COLO668 (cell line): ENCODE data around the gene USP44.
"Not testable (repeated sequence)": the region's sequence is repeated elsewhere in the genome, so short reads cannot be mapped to it uniquely, and the experiment has no call there.

Source experiments
- DNase-seq: peaks from one replicate; lab custom pipeline; 2025; ENCODE audit not compliant: unreplicated experiment; lab: John Stamatoyannopoulos, UW

USP44 gene

DNA sequence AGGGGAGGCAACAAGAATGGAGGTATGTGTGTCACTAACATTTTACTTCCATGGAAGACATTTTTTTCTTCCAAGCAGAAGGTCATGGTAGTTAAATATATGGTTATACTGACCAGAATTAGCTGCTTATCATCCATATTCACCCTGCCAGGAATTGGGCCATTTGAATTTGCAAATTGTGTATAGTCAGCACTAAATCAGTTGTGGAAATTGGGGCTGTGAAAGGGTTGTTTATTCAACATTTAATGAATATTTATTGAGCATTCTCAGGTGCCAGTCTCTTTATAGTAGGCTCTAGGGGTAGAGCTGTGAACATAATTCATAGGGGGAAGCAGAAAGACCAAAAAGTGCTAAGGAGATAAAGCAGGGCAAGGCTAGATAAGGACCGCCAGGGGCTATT, 39.3 kb downstream of the USP44 start:
- no peak for DNase-seq

DNA sequence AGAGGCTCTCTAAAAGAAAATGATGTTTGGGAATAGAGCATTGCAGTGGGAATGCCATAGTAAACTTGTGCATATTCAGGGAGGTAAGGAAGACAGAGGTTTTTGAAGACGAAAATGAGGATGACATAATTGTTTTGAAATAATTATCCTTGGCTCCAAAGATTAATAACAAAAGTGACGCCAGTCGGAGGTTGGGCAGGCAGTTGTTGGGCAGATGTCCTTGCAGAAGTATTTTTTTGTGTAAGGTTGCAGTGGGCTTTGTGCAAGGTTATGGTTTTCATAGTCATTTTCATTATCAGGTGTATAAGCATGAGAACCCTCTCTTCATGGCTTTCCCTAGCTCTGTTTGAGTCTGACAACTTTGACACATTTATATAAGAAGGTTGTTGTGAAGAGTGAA, 42.0 kb downstream of the USP44 start:
- DNase-seq, result no peak

DNA sequence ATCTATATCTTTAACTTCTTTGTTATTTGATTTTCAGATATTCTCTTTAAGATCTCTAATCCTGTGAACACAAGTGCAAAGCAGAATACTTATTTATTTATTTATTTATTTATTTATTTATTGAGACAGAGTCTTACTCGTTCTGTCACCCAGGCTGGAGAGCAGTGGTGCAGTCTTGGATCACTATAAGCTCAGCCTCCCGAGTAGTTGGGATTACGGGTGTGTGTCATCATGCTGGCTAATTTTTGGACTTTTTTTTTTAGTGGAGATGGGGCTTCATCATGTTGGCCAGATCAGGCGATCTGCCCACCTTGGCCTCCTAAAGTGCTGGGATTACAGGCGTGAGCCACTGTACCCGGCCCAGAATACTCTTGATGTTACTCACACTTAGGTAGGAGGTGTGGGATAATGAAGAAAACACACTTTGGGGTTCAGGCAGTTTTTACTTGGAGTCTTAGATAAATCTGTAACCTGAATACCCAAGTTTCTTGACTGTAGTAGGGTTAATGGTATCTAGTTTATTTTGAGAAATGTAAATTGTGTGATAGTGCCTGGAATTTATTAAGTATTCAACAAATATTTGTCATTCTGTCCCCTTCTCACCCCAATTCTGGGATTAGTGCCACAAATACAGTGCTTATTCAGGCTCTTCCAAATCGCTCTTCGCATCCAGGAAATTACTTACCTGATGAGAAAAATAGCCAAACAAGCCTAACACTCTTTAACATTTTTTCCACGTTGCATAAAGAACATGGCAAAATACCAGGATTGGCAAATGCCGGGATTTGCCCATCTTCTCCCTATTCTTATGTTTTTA, 44.4 kb downstream of the USP44 start:
- DNase-seq, result no peak

DNA sequence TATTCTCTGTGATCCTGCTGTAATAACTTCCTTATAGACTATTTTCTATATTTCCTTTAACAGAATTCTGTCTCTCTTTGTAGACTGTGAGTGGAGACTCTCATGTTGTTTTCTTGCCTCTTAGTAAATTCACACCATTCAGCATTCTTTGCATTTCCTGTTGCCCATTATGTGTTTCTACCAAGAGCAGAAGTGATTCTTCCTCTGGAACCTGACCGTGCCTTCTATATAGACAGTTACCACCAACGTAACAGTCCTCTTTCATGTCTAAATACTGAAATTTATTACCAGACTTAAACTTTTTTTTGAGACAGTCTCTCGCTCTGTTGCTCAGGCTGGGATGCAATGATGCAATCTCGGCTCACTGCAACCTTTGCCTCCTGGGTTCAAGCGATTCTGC, 46.2 kb downstream of the USP44 start:
- no peak for DNase-seq

DNA sequence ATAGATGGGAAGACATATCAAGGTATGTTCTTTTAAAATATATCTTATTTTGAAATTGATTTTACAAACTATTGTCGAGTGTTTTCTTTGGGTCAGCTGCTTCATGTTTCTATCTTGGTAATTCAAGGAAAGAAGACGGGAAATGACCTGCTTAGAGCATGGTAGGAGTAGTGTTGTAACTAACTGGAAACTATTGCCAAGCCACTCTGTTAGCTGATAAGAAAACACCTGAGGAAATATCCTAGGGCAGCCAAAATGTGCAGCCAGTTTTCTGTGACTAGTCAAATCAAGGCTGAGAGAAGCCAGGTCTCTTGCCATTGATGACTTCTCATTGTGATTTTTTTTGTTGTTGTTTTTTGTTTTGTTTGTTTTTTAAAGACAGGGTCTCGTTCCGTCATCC, 47.1 kb downstream of the USP44 start:
- no peak for DNase-seq

DNA sequence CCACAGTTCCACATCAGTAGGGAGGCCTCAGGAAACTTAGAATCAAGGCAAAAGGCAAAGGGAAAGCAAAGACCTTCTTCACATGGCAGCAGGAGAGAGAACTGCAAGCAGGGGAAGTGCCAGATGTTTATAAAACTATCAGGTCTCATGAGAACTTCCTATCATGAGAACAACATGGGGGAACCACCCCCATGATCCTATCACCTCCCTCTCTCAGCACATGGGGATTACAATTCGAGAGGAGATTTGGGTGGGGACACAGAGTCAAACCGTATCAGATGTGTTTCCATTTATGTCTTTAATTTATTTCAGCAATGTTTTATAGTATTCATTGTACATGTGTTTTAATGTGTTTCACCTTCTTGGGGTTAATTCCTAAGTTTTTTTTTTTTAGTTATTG, 51.5 kb downstream of the USP44 start:
- DNase-seq, result no peak

DNA sequence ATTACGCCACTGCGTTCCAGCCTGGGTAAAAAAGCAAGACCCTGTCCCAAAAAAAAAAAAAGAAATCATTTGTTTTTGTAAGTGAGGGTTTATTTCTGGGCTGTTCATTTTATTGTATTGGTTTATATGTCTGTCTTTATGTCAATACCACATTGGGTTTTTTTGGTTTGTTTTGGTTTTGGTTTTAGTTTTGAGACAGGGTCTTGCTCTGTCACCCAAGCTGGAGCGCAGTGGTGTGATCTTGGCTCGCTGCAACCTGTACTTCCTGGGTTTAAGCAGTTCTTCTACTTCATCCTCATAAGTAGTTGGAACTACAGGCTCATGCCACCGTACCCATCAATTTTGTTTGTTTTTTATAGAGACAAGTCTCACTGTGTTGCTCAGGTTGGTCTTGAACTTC, 52.3 kb downstream of the USP44 start:
- DNase-seq, result no peak

DNA sequence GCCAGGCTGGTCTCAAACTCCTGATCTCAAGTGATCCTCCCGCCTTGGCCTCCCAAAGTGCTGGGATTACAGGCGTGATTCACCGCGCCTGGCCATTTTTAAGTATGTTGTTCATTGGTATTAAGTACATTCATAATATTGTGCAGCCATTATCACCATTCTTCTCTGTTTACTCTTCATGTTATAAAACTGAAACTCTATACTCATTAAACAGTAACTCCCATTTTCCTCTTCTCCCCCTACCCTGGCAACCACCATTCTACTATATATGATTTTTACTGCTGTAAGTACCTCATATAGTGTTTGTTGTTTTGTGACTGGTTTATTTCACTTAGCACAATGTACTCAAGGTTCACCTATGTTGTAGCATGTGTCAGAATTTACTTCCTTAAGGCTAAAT, 54.2 kb downstream of the USP44 start:
- peak; percentile 9 for DNase-seq

DNA sequence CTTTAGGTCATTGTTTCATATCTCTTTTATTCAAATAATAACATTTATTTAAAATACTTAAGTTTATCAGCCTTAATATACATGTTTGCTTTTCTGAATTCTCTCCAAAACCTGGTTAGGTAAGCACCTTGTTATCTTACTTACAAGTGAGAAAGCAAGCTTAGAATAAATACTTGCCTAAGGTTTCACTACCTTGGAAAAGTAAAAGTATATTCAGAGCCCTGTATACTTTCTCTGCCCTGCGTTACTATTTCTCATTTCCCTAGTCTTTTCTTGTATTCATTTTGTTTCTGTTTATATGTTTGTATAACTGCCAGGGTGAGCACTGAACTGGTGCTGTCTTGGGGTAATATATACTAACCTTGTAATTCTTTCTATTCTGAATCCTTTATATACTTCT, 55.8 kb downstream of the USP44 start:
- DNase-seq, result no peak

DNA sequence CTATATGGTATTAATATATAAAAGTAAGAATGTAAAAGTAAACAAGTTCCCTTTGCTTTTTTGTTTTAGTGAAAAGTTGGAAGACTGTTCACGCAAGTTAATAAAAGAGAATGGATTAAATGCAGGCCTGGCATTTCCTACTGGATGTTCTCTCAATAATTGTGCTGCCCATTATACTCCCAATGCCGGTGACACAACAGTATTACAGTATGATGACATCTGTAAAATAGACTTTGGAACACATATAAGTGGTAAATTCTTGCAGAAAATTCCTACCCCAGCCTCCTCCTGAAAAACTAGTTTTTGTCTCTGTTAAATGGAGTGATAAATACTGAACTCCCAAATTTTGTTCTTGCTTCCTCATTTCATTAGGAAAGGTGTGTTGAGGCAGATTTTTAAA, 56.4 kb downstream of the USP44 start:
- no peak for DNase-seq

DNA sequence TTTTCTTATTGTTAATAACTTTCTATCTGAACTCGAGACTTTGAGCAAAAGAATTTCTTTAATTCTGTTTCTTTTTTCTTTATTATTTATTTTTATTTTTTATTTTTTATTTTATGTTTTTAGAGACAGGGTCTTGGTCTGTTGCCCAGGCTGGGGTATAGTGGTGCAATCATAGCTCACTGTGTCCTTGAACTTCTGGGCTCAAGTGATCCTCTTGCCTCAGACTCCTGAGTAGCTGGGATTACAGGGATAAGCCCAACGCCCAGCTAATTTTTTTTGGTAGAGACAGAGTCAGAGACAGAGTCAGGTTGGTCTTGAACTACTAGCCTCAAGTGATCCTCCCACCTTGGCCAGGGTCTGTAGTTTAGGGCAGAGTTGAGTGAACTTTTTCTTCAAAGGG, 58.8 kb downstream of the USP44 start:
- no peak for DNase-seq

DNA sequence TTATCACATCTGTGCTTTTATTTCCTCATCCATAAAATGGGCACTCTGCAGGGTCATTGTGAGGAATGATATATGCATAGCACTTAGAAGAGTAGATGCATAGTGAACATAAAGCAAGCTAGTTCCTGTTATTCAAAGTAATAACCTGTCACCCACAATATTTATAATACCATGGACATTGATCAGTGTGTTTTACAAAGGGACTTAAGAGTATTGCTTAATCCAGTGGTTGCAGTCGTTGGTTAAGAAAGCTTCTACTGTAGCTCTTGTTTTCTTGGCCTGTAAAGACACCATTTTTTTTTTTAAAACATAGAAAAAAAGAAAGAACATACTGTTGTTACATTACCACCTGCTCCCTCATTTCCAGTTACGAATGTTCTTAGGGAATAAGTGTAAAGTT, 64.3 kb downstream of the USP44 start:
- DNase-seq, result no peak

DNA sequence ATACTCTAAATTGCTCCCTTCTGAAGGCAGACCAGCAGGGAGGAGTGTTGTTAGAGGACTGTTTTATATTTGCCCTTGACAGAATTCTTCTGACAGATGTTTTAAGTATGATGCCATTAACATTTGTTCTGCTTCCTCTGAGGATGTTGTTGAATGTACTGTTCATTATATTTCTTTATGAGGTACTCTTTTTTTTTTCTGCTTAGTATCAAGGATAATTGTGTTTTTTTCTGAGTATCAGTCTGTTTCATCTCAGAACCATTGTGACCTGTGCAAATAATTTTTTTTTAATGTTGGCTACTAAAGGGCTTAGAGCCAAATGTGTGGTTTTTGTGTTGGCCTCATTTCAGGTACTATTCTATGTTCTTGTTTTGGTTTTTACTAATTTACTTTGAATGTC, 66.8 kb downstream of the USP44 start:
- DNase-seq, result no peak

DNA sequence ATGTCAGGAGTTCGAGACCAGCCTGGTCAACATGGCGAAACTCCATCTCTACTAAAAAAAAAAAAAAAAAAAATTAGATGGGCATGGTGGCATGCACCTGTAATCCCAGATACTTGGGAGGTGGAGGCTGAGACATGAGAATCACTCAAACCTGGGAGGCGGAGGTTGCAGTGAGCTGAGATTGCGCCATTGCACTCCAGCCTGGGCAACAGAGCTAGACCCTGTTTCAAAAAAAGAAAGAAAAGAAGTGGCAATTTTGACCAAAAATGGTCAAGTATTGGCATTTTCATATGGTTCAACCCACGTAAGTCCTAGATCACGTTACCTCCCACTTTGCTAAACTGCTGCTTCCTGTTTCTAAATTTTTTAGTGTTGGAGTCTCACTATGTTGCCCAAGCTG, 68.7 kb downstream of the USP44 start:
- DNase-seq, result not testable (repeated sequence)

DNA sequence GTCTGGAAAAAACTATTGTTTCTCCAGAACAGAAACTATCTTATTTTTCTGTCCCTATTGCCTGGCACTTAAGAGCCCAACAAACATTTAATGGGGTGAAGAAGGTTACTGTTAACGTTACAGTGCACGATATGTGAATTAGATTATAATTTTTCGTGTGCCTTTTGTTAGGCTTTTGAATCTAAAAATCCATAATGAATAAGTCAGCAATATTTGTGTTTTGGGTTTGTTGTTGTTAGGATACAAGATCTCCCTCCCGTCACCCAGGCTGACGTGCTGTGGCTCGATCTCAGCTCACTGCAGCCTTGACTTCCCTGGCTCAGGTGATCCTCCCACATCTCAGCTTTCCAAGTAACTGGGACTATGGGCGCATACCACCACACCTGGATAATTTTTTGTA, 69.4 kb downstream of the USP44 start:
- no peak for DNase-seq

DNA sequence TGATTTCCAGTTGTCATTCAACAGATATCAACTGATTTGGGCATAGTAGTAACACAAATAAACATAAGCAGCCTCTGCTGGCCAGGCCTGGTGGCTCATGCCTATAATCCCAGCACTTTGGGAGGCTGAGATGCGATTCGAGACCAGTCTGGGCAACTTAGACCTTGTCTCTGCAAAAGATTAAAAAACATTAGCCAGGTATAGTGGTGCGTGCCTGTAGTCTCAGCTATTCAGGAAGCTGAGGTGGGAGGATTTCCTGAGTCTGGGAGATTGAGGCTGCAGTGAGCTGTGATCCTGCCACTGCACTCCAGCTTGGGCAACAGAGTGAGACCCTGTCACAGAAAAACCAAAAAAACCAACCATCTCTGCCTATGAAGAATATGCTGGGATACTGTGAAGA, 70.2 kb downstream of the USP44 start:
- no peak for DNase-seq

DNA sequence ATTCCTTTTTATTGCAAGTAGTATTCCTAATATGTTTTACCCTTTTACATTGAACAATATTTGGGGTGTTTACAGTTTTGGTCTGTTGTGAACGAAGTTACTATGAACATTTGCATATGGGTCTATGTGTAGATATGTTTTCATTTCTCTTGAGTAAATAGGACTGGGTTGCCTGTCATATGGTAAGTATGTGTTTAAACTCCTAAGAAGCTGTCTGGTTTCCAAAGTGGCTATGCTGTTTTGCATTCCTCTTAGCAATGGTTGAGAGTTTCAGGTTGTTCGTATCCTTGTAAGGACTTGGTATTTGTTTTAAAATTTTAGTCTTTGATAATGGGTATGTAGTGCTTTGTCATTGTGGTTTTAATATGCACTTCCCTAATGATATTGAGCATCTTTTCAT, 71.0 kb downstream of the USP44 start:
- no peak for DNase-seq

DNA sequence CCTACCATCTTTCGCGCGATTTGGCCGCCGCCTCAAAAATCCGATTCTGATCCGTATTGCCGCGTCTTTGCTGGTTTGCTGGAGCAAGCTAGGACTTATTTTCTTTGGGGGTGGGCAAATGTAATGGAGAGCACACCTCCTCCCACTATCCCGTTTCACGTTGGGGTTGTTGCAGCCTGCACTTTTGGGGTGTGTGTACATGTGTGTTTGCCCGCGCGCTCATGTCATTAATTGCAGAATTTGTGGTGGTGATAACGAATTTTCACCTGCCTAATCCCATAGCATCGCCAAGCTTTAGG, 76.7 kb downstream of the USP44 start:
- no peak for DNase-seq

DNA sequence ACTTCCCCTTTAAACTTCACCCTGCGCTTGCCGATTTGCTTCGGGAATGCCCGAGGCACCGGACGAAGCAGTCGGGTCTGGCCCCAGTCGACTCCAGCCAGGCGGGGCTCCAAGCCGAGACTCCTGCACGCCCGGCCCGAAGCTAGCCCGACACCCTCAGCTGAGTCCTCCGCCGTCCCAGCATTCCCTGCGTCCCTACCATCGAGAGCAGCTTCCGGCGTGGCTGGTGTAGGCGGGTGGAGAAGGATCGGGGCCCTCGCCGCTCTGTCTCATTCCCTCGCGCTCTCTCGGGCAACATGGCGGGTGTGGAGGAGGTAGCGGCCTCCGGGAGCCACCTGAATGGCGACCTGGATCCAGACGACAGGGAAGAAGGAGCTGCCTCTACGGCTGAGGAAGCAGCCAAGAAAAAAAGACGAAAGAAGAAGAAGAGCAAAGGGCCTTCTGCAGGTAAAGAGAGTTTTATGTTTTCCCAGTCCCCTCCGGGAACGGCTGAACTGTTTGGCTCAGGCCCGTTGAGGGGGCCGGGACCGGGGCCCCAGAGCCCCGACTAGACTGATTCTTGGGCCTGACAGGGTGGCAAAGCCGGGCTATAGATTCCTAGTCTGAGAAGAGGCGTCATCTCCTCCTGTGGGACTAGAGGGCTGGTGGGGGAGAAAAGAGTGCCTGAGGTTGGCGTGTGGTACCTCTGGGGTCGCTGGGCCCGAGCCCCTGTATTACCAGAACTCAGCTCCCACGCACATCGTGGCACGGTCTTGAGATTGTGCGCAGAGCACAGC, 77.2 kb downstream of the USP44 start, which contains the start of gene METAP2:
TSS of gene METAP2 (plus strand) at position 269 of the 776 bp plus-strand sequence. CDS start at position 297, 28 bp downstream.
- peak; percentile 99 for DNase-seq

DNA sequence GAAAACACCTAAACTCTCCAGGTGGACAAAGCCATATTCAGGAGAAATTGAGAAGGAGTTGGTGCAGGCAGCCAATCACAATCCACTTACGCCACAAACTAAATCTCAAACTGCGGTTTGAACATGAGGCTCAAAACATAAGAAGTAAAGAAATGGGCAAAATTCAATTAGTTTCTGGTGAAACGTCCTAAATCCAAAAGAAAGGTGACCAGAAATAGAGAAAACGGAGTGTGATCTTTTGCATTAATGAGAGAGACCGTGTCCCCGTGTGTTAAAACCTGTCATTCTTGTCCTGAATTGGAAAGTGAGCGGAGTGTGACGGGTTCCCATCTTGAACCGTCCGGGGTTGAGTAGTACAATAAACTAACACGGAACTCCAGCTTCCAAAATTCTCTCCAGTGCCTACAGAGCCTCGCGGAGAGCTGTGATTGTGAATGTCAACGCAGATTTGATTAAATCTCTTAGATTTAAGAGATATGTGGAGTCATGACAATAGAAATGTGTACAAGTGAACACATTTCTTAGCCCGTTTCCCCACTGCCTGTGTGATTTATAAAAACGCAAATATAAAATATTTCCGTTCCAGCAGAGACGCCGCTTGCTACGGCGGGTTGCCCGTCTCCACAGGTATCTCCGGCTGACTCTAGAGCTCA, 77.9 kb downstream of the USP44 start:
- peak; percentile 42 for DNase-seq

DNA sequence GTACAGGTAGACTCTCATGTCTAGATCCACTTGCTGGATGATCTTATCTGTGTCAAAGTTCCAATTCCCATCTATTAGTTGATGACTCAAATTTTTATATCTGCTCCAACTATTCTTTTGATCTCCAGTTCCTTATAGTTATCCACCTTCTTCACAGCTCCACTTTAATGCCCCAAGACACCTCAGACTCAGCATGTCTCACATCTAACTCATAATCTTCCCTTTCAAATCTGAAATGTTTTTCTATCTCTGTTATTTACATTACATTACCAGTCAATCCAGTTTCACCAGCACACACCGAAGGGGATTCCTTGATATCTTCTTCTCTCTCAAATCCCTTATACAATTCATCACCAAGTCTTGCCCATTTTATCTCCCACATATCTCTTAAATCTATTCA, 81.0 kb downstream of the USP44 start:
- no peak for DNase-seq
